Measurements from ENCODE around the gene MPND.

MPND gene

GRCh38 chr19:4409123-4409933, 66.0 kb downstream of the MPND start:
- no peak for DNase-seq

All from NCI-H2029 (cell line).